Activated T-helper 2 cell treated with anti-CD3 and anti-CD28 coated beads, Interferon-gamma antibody, Interleukin-2, Interleukin-4, amounts not matched to agents 10 μg/mL and 5 μg/mL and 100 μg/mL, durations not matched to agents 14 hours and 24 hours and 36 hours (primary cell): ENCODE data around the gene C13orf46. TPM values are rescaled to one million over a fixed set of nuclear protein-coding genes. Genes with fewer than 3 reads are reported as not detected.

Source experiments
- DNase-seq: peaks from one replicate; pipeline ENCODE4 v3.0.0; 2021; ENCODE audit warnings: low spot score
- H3K27ac Mint-ChIP-seq: one replicate; pipeline ENCODE4 v1.8.0; 2021; ENCODE audit warnings: mixed read lengths
- H3K27me3 Mint-ChIP-seq: one replicate; pipeline ENCODE4 v1.8.0; 2021; ENCODE audit warnings: low read depth, mixed read lengths
- H3K36me3 Mint-ChIP-seq: one replicate; pipeline ENCODE4 v1.8.0; 2021; ENCODE audit warnings: low read depth, mixed read lengths
- H3K4me1 Mint-ChIP-seq: one replicate; pipeline ENCODE4 v1.8.0; 2021; ENCODE audit warnings: low read depth, mixed read lengths
- H3K4me3 Mint-ChIP-seq: one replicate; pipeline ENCODE4 v1.8.0; 2021; ENCODE audit warnings: low read depth, mild to moderate bottlenecking, moderate library complexity, mixed read lengths
- H3K9me3 Mint-ChIP-seq: one replicate; pipeline ENCODE4 v1.8.0; 2021; ENCODE audit warnings: mixed read lengths
- intact Hi-C: fragments of 100-400 bp; cut with micrococcal nuclease; formaldehyde crosslinking; loops from one replicate; pipeline ENCODE4 v1.15.1; 2023
- total RNA-seq: library from RNA; stranded (reverse); gene quantifications from 2 replicates; pipeline ENCODE4 v1.2.3, GENCODE V29; 2022

Gene C13orf46
- total RNA-seq, 1 donor from 2014 or later = 0.27 TPM

- intact Hi-C loops = no loop called here
- no peak overlapping the region for H3K4me3 Mint-ChIP-seq
- no peaks in the 10 kb centered on the region for H3K4me1 Mint-ChIP-seq
- H3K9me3 Mint-ChIP-seq = no peaks in the 10 kb centered on the region
- no peaks in the 10 kb centered on the region for H3K27me3 Mint-ChIP-seq
- H3K27ac Mint-ChIP-seq = no peak overlapping the region
- peaks cover 40% of the 10 kb centered on the region for H3K36me3 Mint-ChIP-seq
- DNase-seq = no peak
Measured at GRCh38 chr13:113978741-113979481, 5.0 kb upstream of the C13orf46 start.

GRCh38 chr13:113977976-113978375 is 4.1 kb upstream of the C13orf46 start:
- Mint-ChIP-seq H3K4me3 (no peak overlapping the region), H3K9me3 (no peaks in the 10 kb centered on the region), H3K36me3 (peaks cover 40% of the 10 kb centered on the region), H3K27me3 (no peaks in the 10 kb centered on the region), H3K4me1 (no peaks in the 10 kb centered on the region), H3K27ac (no peak overlapping the region)
- DNase-seq = no peak
- intact Hi-C loops = no loop called here

GRCh38 chr13:113976711-113977684 is 3.1 kb upstream of the C13orf46 start:
- Mint-ChIP-seq H3K27me3 (no peaks in the 10 kb centered on the region), H3K9me3 (no peaks in the 10 kb centered on the region), H3K4me1 (no peaks in the 10 kb centered on the region), H3K27ac (no peak overlapping the region), H3K4me3 (no peak overlapping the region), H3K36me3 (peaks cover 36% of the 10 kb centered on the region)
- intact Hi-C loops = no loop called here
- no peak for DNase-seq

- Mint-ChIP-seq H3K27me3 (no peaks in the 10 kb centered on the region), H3K4me3 (no peak overlapping the region), H3K36me3 (peaks cover 25% of the 10 kb centered on the region), H3K27ac (no peak overlapping the region), H3K9me3 (no peaks in the 10 kb centered on the region), H3K4me1 (no peaks in the 10 kb centered on the region)
- intact Hi-C loops = no loop called here
- no peak for DNase-seq
Measured at GRCh38 chr13:113975416-113975815, 1.5 kb upstream of the C13orf46 start.

- H3K27me3 Mint-ChIP-seq = no peaks in the 10 kb centered on the region
- no peak for DNase-seq
- no peaks in the 10 kb centered on the region for H3K4me1 Mint-ChIP-seq
- intact Hi-C loops = no loop called here
- no peak overlapping the region for H3K27ac Mint-ChIP-seq
- no peak overlapping the region for H3K4me3 Mint-ChIP-seq
- H3K9me3 Mint-ChIP-seq = no peaks in the 10 kb centered on the region
- H3K36me3 Mint-ChIP-seq = peaks cover 17% of the 10 kb centered on the region
Measured at GRCh38 chr13:113974304-113975281, 717 bp upstream of the C13orf46 start.

- Mint-ChIP-seq H3K27ac (no peak overlapping the region), H3K9me3 (no peaks in the 10 kb centered on the region), H3K36me3 (peaks cover 2% of the 10 kb centered on the region)
Measured at GRCh38 chr13:113972451-113973217, 1.2 kb downstream of the C13orf46 start.

GRCh38 chr13:113971471-113972231 is 2.2 kb downstream of the C13orf46 start:
- Mint-ChIP-seq H3K4me3 (no peak overlapping the region), H3K9me3 (no peaks in the 10 kb centered on the region), H3K4me1 (no peaks in the 10 kb centered on the region), H3K36me3 (no peaks in the 10 kb centered on the region), H3K27ac (no peak overlapping the region), H3K27me3 (no peaks in the 10 kb centered on the region)
- no peak for DNase-seq
- intact Hi-C loops = no loop called here

More at GRCh38 chr13:113972451-113973217, 1.2 kb downstream of the C13orf46 start:
- Mint-ChIP-seq H3K4me3 (no peak overlapping the region), H3K4me1 (no peaks in the 10 kb centered on the region), H3K27me3 (no peaks in the 10 kb centered on the region)
- intact Hi-C loops = no loop called here
- DNase-seq = no peak

GRCh38 chr13:113970810-113971470 is 2.9 kb downstream of the C13orf46 start:
- H3K4me3 Mint-ChIP-seq = no peak overlapping the region
- H3K4me1 Mint-ChIP-seq = no peaks in the 10 kb centered on the region
- H3K27me3 Mint-ChIP-seq = no peaks in the 10 kb centered on the region
- H3K9me3 Mint-ChIP-seq = no peaks in the 10 kb centered on the region
- H3K27ac Mint-ChIP-seq = no peak overlapping the region
- DNase-seq = no peak
- intact Hi-C loops = no loop called here
- H3K36me3 Mint-ChIP-seq = no peaks in the 10 kb centered on the region

- Mint-ChIP-seq H3K36me3 (no peaks in the 10 kb centered on the region), H3K27ac (no peak overlapping the region), H3K4me1 (no peaks in the 10 kb centered on the region), H3K9me3 (no peaks in the 10 kb centered on the region), H3K27me3 (no peaks in the 10 kb centered on the region), H3K4me3 (no peak overlapping the region)
- intact Hi-C loops = no loop called here
- DNase-seq = no peak
Measured at GRCh38 chr13:113969973-113970611, 3.8 kb downstream of the C13orf46 start.

- H3K9me3 Mint-ChIP-seq = no peaks in the 10 kb centered on the region
- no peak for DNase-seq
- no peak overlapping the region for H3K27ac Mint-ChIP-seq
- H3K4me1 Mint-ChIP-seq = no peaks in the 10 kb centered on the region
- no peaks in the 10 kb centered on the region for H3K36me3 Mint-ChIP-seq
- H3K4me3 Mint-ChIP-seq = no peak overlapping the region
- H3K27me3 Mint-ChIP-seq = no peaks in the 10 kb centered on the region
- intact Hi-C loops = no loop called here
Measured at GRCh38 chr13:113969311-113969972, 4.4 kb downstream of the C13orf46 start.
